ENCODE data around the gene PPP1R37.

PPP1R37 gene

GRCh38 chr19:45156011-45156630, 63.1 kb downstream of the PPP1R37 start:
- Histone ChIP-seq H3K36me3 (ENCODE audit: insufficient read depth) (no peaks in the 10 kb centered on the region), H2AFZ (ENCODE audit: low read depth) (no peak overlapping the region), H3K79me2 (ENCODE audit: insufficient read depth, low read depth) (no peaks in the 10 kb centered on the region), H3K4me1 (ENCODE audit: low read depth, poor library complexity, severe bottlenecking) (no peaks in the 10 kb centered on the region), H3K27ac (no peak overlapping the region), H3K4me3 (IDR thresholded peaks at IDR 0.05; ENCODE audit: insufficient read depth, low read depth, low read length) (no peak overlapping the region), H3K27me3 (ENCODE audit: insufficient read depth, low read depth) (0 out of 2 replicates have a peak, but pooled peaks cover 3% of the 10 kb centered on the region), H3K4me2 (no peak overlapping the region), H3K9ac (no peak overlapping the region), H4K20me1 (ENCODE audit: insufficient read depth) (no peaks in the 10 kb centered on the region)
- no peak for TF ChIP-seq CTCF (conservative IDR thresholded peaks at IDR 0.05; ENCODE audit: low read depth, low read length)

DNA sequence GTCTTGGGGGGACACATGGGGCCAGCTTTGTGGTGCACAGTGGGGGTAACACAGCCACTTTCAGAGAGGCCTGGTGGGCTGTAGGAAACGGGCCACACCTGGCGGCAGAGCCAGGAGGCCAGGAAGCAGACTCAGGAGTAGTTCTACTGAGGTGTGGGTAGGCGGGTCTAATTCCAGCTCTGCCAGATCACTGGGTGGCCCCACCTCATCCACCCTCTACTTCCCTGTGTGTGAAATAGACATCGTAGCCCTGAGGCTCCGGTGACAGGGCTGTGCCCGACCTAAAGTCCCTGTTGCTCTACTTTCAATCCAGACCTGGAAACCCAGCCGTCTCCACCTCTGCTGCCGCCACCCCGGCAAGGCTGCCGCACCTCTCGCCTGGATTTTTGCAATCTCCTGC, 63.8 kb downstream of the PPP1R37 start:
- no peak for TF ChIP-seq CTCF (conservative IDR thresholded peaks at IDR 0.05; ENCODE audit: low read depth, low read length)
- Histone ChIP-seq H3K27ac (no peak overlapping the region), H3K9ac (no peak overlapping the region)

GRCh38 chr19:45158503-45159209, 65.7 kb downstream of the PPP1R37 start:
- Histone ChIP-seq H3K79me2 (ENCODE audit: insufficient read depth, low read depth) (no peaks in the 10 kb centered on the region), H3K27ac (no peak overlapping the region), H3K9ac (no peak overlapping the region), H3K4me3 (IDR thresholded peaks at IDR 0.05; ENCODE audit: insufficient read depth, low read depth, low read length) (no peak overlapping the region), H3K27me3 (ENCODE audit: insufficient read depth, low read depth) (0 out of 2 replicates have a peak, but pooled peaks cover 3% of the 10 kb centered on the region), H3K4me2 (no peak overlapping the region), H2AFZ (ENCODE audit: low read depth) (no peak overlapping the region), H4K20me1 (ENCODE audit: insufficient read depth) (no peaks in the 10 kb centered on the region), H3K36me3 (ENCODE audit: insufficient read depth) (no peaks in the 10 kb centered on the region), H3K4me1 (ENCODE audit: low read depth, poor library complexity, severe bottlenecking) (peaks cover 2% of the 10 kb centered on the region)
- no peak for TF ChIP-seq CTCF (conservative IDR thresholded peaks at IDR 0.05; ENCODE audit: low read depth, low read length)

More for the DNA sequence above, 63.8 kb downstream of the PPP1R37 start:
- Histone ChIP-seq H3K4me2 (no peak overlapping the region), H2AFZ (ENCODE audit: low read depth) (no peak overlapping the region), H3K4me3 (IDR thresholded peaks at IDR 0.05; ENCODE audit: insufficient read depth, low read depth, low read length) (no peak overlapping the region), H3K27me3 (ENCODE audit: insufficient read depth, low read depth) (0 out of 2 replicates have a peak, but pooled peaks cover 3% of the 10 kb centered on the region), H4K20me1 (ENCODE audit: insufficient read depth) (no peaks in the 10 kb centered on the region), H3K36me3 (ENCODE audit: insufficient read depth) (no peaks in the 10 kb centered on the region), H3K79me2 (ENCODE audit: insufficient read depth, low read depth) (no peaks in the 10 kb centered on the region), H3K4me1 (ENCODE audit: low read depth, poor library complexity, severe bottlenecking) (no peaks in the 10 kb centered on the region)

- Histone ChIP-seq H3K79me2 (ENCODE audit: insufficient read depth, low read depth) (no peaks in the 10 kb centered on the region), H3K4me2 (no peak overlapping the region), H3K36me3 (ENCODE audit: insufficient read depth) (no peaks in the 10 kb centered on the region), H3K27me3 (ENCODE audit: insufficient read depth, low read depth) (0 out of 2 replicates have a peak, but pooled peaks cover 3% of the 10 kb centered on the region), H3K27ac (no peak overlapping the region), H3K9ac (no peak overlapping the region), H4K20me1 (ENCODE audit: insufficient read depth) (no peaks in the 10 kb centered on the region), H3K4me1 (ENCODE audit: low read depth, poor library complexity, severe bottlenecking) (peaks cover 9% of the 10 kb centered on the region), H2AFZ (ENCODE audit: low read depth) (no peak overlapping the region), H3K4me3 (IDR thresholded peaks at IDR 0.05; ENCODE audit: insufficient read depth, low read depth, low read length) (no peak overlapping the region)
- TF ChIP-seq CTCF (conservative IDR thresholded peaks at IDR 0.05; ENCODE audit: low read depth, low read length): no peak
Observed at GRCh38 chr19:45159210-45159970, 66.4 kb downstream of the PPP1R37 start.

Measured in KMS-11 (cell line).